Activated T-helper 2 cell treated with anti-CD3 and anti-CD28 coated beads, Interferon-gamma antibody, Interleukin-2, Interleukin-4, amounts not matched to agents 10 μg/mL and 5 μg/mL and 100 μg/mL, durations not matched to agents 14 hours and 24 hours and 36 hours (primary cell): Measurements from ENCODE around the gene ARMS2. TPM values are rescaled to one million over a fixed set of nuclear protein-coding genes. Genes with fewer than 3 reads are reported as not detected.

ENCODE experiments used
- DNase-seq: peaks from one replicate; pipeline ENCODE4 v3.0.0; 2021; ENCODE audit warnings: low spot score
- H3K27ac Mint-ChIP-seq: one replicate; pipeline ENCODE4 v1.8.0; 2021; ENCODE audit warnings: mixed read lengths
- H3K27me3 Mint-ChIP-seq: one replicate; pipeline ENCODE4 v1.8.0; 2021; ENCODE audit warnings: low read depth, mixed read lengths
- H3K36me3 Mint-ChIP-seq: one replicate; pipeline ENCODE4 v1.8.0; 2021; ENCODE audit warnings: low read depth, mixed read lengths
- H3K4me1 Mint-ChIP-seq: one replicate; pipeline ENCODE4 v1.8.0; 2021; ENCODE audit warnings: low read depth, mixed read lengths
- H3K4me3 Mint-ChIP-seq: one replicate; pipeline ENCODE4 v1.8.0; 2021; ENCODE audit warnings: low read depth, mild to moderate bottlenecking, moderate library complexity, mixed read lengths
- H3K9me3 Mint-ChIP-seq: one replicate; pipeline ENCODE4 v1.8.0; 2021; ENCODE audit warnings: mixed read lengths
- intact Hi-C: fragments of 100-400 bp; cut with micrococcal nuclease; formaldehyde crosslinking; loops from one replicate; pipeline ENCODE4 v1.15.1; 2023
- total RNA-seq: library from RNA; stranded (reverse); gene quantifications from 2 replicates; pipeline ENCODE4 v1.2.3, GENCODE V29; 2022

Gene ARMS2
- total RNA-seq, 1 donor from 2014 or later: not detected

DNA sequence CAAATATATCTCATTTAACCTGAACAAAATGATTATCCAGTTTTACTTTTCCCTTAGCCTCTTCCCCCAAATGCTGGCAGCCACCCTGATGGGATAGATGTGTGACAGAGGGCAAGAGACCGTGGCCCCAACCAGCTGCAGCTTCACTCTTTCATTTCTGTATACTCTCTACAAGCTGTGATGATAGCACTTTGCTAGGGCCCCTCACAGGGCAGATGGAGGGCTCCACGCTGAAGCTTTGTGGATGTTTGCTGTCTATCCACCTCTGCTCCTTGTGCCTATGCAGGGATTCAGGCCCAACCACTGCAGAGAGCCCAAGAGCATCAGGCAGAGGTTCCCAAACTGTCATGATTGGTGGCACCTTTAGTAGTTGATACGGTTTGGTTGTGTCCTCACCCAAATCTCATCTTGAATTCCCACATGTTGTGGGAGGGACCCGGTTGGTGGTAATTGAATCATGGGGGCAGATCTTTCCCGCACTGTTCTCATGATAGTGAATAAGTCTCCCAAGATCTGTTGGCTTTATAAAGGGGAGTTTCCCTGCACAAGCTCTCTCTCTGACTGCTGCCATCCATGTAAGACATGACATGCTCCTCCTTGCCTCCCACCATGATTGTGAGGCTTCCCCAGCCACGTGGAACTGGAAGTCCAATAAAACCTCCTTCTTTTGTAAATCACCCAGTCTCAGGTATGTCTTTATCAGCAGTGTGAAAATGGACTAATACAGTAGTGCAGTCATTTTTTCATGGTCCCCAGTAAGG, 27.0 kb downstream of the ARMS2 start:
- DNase-seq: no peak
- H3K27ac Mint-ChIP-seq: no peak overlapping the region
- no peaks in the 10 kb centered on the region for H3K9me3 Mint-ChIP-seq
- H3K27me3 Mint-ChIP-seq: peaks cover 14% of the 10 kb centered on the region
- H3K4me3 Mint-ChIP-seq: no peak overlapping the region
- intact Hi-C loops: no loop called here
- no peaks in the 10 kb centered on the region for H3K4me1 Mint-ChIP-seq
- no peaks in the 10 kb centered on the region for H3K36me3 Mint-ChIP-seq

DNA sequence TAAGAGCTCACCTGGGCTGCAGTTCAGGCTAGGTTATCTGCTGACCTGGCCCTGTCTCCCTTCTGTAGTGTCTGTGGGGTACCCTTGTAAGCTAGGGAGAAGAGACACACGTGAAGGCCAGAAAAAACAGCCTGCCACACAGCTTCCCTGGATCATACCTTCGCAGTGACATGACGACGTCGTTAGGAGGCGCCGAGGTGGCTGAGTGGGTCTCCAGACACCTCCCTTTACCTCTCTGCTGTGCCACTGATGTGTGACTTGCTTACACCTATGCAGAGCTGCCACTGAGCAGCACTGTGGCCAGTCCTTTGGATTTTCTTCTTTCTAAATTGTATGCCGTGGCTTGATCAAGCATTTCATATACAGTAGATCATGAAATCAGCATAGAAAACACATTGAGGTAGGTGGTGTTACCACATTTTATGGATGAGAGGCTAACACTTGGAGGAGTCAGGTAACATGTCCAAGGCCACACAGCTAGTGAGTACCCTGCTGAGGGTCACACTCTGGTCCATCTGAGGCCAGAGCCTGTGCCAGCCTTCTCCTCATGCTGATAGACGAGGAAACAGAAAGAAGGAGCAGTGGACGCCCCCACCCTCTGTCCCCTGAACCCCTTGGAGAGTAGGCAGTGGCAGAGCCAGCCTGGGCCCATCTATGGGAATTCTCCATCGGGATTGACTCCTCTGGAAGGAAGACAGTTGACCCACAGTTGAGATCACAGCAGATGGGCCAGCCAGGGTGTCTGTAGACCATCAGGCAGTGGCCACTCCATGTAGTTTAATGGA, 30.0 kb downstream of the ARMS2 start:
- Mint-ChIP-seq H3K9me3 (no peaks in the 10 kb centered on the region), H3K27me3 (peaks cover 15% of the 10 kb centered on the region), H3K4me1 (no peaks in the 10 kb centered on the region), H3K4me3 (no peak overlapping the region), H3K27ac (no peak overlapping the region), H3K36me3 (no peaks in the 10 kb centered on the region)
- intact Hi-C loops: no loop called here
- no peak for DNase-seq

DNA sequence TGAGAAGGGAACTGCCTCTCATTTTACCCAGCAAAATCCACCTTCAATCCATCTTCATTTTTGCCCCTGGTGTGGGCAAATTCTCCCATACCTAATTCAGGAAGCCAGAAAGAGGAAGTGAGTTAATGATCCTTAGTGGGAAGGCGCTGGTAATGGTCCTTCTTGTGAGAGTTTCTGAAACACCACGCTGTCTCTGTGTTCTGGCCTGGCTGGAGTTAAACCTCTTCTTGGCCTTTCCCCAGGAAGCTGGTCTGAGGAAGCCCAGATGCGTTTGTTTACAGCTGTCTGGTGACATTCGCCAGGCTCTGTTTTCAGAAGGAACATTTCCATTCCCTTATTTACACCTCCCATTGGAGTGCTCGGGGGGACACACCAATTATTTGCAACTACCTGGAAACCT, 31.2 kb downstream of the ARMS2 start:
- no peak overlapping the region for H3K27ac Mint-ChIP-seq
- H3K4me3 Mint-ChIP-seq: no peak overlapping the region
- H3K27me3 Mint-ChIP-seq: peaks cover 17% of the 10 kb centered on the region
- intact Hi-C loops: no loop called here
- no peaks in the 10 kb centered on the region for H3K4me1 Mint-ChIP-seq
- no peak for DNase-seq
- no peaks in the 10 kb centered on the region for H3K36me3 Mint-ChIP-seq
- H3K9me3 Mint-ChIP-seq: no peaks in the 10 kb centered on the region

DNA sequence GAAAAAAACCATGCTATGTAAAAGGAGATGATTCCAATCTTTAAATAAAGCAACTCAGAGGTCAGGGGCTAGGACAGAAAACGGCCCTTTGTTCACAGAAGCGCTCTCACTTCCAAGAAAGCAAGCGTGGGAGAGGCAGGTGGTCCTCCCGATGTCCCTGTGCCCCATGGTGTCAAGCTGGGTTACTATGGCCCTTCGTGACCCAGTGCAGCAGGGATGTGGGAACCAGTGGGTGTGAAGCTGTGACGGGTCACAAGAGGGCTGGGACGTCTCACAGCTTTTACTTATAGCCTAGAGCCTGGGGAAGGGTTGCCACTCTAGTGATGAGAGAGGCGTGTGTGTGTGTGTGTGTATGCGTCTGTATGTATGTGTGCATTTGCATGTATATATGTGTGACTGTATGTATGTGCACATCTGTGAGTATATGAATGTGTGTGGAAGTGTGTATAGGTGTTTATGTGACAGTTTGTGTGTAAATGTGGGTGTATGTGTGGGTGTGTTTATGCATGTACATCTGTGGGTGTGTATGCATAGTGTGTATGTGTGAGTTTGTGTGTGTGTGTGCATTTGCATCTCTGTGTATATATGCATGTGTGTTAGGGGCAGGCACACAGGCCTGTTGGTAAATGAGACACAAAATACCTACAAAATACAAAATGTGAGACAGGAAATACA, 32.1 kb downstream of the ARMS2 start:
- no peak for DNase-seq
- no peak overlapping the region for H3K4me3 Mint-ChIP-seq
- H3K4me1 Mint-ChIP-seq: peaks cover 3% of the 10 kb centered on the region
- H3K36me3 Mint-ChIP-seq: no peaks in the 10 kb centered on the region
- H3K27ac Mint-ChIP-seq: no peak overlapping the region
- no peaks in the 10 kb centered on the region for H3K9me3 Mint-ChIP-seq
- intact Hi-C loops: no loop called here
- peaks cover 13% of the 10 kb centered on the region for H3K27me3 Mint-ChIP-seq

DNA sequence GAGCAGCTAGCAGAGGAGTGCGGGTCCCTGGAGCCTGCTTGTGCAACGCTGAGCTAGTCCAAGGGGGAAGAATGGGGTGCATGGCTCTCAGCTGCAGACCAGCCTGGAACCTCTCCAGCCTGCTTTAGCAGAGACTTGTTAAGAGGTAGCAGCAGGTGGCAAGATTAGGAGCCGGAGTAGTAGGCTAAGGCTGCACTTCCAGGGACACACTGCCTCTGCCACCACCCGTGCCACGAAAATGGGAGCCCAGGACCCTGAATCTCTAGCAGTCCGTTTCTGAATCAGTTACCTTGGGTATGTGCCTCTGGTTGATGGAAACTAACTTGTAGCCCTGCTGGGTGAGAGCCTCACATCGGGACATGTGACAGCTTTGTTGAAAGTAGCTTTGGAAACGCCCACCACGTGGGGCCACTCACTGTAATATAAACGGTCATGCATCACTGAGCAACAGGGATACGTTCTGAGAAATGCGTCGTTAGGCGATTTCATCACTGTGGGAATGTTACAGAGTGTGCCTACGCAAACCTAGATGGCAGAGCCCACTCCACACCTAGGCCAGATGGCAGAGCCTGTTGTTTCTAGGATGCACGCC, 32.8 kb downstream of the ARMS2 start:
- no peak overlapping the region for H3K27ac Mint-ChIP-seq
- no peaks in the 10 kb centered on the region for H3K9me3 Mint-ChIP-seq
- no peaks in the 10 kb centered on the region for H3K36me3 Mint-ChIP-seq
- intact Hi-C loops: no loop called here
- H3K4me1 Mint-ChIP-seq: peaks cover 6% of the 10 kb centered on the region
- DNase-seq: no peak
- peaks cover 10% of the 10 kb centered on the region for H3K27me3 Mint-ChIP-seq
- H3K4me3 Mint-ChIP-seq: no peak overlapping the region

DNA sequence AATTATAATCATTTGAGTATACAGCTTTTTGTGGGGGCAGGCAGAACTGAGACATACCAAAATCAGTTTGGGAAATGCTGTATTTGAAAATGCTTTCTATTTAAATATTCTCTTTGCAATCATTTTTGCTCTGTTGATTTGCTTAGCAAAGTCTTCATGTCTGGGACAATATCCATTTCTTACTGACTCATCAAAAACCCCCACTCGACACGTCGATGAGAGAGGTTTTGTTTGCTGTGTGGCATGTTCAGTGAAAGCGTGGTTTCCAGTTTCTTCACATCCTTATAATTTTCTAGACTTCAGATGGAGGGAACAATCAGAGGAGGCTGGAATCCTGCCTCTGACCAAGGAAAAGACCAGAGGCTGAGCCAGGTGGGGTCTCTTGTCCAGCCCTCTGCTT, 35.8 kb downstream of the ARMS2 start:
- Mint-ChIP-seq H3K36me3 (no peaks in the 10 kb centered on the region), H3K27ac (no peak overlapping the region), H3K9me3 (no peaks in the 10 kb centered on the region), H3K4me3 (no peak overlapping the region), H3K4me1 (peaks cover 6% of the 10 kb centered on the region), H3K27me3 (peaks cover 12% of the 10 kb centered on the region)
- intact Hi-C loops: no loop called here
- DNase-seq: no peak

DNA sequence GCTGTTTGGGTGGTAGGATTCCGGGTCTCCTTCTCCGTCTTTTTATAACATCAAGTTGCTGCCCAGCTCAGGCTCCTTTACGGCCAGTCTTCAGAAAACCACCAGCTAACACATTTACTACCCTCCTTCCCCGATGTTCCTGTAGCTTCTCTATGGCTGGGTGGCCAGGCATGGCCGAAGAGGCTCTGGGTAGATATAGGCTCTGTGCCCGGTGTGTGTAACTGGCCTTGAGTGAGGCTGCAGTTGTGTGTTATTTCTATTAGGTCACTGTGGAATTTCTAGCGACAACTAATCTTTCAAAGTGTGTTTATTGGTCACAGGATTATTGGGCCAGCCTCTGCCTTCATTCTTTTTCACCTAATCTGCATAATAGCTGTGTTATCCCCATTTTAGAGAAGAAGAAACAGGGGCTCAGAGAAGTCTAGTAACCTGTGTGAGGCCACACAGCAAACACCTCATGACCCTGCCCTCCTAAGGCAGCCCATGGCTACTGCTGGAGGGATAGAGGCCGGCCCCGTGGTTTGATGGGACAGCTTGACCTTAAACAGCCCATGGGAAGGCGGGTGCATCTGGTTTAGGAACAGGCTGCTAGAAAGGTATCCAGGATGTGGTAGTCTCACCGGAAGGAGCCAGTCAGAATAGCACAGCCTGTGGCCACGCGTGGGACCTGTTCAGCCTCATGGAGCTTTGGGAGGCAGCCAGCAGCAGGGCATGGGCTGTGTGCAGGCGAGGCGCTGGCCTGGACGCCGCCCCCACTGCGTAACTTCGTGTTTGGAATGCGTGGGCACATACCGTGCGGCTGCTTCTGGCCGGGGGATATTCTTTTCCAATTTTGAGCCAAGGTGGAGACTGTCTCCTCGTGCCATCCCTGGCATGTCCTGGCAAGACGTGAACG, 36.6 kb downstream of the ARMS2 start:
- H3K36me3 Mint-ChIP-seq: no peaks in the 10 kb centered on the region
- H3K27me3 Mint-ChIP-seq: peaks cover 15% of the 10 kb centered on the region
- intact Hi-C loops: no loop called here
- no peak for DNase-seq
- no peak overlapping the region for H3K4me3 Mint-ChIP-seq
- no peak overlapping the region for H3K27ac Mint-ChIP-seq
- H3K4me1 Mint-ChIP-seq: peaks cover 9% of the 10 kb centered on the region
- H3K9me3 Mint-ChIP-seq: no peaks in the 10 kb centered on the region

DNA sequence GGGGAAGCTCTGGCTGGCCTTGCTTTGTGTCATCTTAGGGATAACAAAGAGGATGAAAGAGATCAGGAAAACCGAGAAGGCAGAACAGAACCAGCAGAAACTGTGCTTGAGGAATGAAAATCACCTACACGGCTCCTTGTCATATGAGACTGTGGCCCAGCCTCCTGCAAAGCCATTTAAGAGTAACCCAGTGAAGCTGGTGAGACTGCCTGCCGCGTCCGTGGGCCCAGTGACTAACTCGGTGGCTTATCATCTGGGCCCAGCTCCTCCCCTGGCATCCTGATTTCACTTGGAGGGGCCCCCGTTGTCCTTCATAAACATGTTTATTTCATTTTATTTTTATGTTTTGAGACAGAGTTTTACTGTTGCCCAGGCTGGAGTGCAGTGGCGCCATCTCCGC, 37.6 kb downstream of the ARMS2 start:
- intact Hi-C loops: no loop called here
- Mint-ChIP-seq H3K27ac (no peak overlapping the region), H3K9me3 (no peaks in the 10 kb centered on the region), H3K27me3 (peaks cover 22% of the 10 kb centered on the region), H3K4me1 (peaks cover 11% of the 10 kb centered on the region), H3K36me3 (no peaks in the 10 kb centered on the region), H3K4me3 (no peak overlapping the region)
- DNase-seq: no peak

DNA sequence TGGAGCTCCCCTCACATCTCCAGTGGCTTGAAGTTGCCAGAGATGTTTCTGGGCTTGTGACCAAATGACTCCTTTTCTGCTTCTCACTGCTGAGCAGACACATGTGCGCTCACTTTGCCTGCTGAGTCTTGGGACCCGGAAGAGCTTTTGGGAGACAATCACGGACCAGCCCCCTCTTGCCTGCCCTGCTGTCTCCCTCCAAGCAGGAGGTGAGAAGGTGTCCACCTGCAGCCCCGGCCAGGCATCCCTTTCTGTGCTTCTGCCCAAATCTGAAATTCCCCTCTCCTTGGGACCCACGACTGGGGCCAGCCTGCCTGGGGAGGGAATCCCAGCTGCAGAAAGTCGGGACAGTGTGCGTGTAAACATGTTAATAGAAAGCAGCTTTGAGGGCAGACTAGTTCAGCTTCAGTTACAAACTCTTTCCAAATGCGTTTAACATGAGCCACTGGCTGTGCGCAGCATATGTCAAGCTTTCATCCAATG, 38.6 kb downstream of the ARMS2 start:
- intact Hi-C loops: no loop called here
- H3K27ac Mint-ChIP-seq: no peak overlapping the region
- H3K4me3 Mint-ChIP-seq: no peak overlapping the region
- H3K4me1 Mint-ChIP-seq: peaks cover 11% of the 10 kb centered on the region
- peaks cover 22% of the 10 kb centered on the region for H3K27me3 Mint-ChIP-seq
- no peaks in the 10 kb centered on the region for H3K9me3 Mint-ChIP-seq
- no peaks in the 10 kb centered on the region for H3K36me3 Mint-ChIP-seq
- no peak for DNase-seq

DNA sequence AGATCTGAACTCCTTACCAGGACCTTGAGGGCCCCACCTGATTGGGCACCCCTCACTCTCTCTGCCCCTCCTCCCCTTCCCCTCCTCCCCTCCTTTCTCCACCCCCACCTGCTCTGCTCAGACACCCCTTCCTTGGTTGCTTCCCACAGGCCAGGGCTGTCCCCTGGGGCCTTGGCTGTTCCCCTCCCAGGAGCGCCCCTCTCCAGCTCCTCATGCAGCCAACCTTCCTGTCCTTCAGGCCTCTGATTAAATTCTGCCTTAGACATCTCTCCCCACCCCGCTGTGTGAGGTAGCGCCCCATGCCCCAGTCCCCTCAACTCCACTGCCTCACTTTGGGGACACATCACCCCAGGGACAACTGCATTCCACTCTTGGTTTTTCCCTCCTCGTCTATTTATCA, 39.3 kb downstream of the ARMS2 start:
- H3K27ac Mint-ChIP-seq: no peak overlapping the region
- intact Hi-C loops: no loop called here
- peaks cover 23% of the 10 kb centered on the region for H3K27me3 Mint-ChIP-seq
- no peak overlapping the region for H3K4me3 Mint-ChIP-seq
- H3K36me3 Mint-ChIP-seq: no peaks in the 10 kb centered on the region
- DNase-seq: no peak
- H3K4me1 Mint-ChIP-seq: peaks cover 11% of the 10 kb centered on the region
- no peaks in the 10 kb centered on the region for H3K9me3 Mint-ChIP-seq

DNA sequence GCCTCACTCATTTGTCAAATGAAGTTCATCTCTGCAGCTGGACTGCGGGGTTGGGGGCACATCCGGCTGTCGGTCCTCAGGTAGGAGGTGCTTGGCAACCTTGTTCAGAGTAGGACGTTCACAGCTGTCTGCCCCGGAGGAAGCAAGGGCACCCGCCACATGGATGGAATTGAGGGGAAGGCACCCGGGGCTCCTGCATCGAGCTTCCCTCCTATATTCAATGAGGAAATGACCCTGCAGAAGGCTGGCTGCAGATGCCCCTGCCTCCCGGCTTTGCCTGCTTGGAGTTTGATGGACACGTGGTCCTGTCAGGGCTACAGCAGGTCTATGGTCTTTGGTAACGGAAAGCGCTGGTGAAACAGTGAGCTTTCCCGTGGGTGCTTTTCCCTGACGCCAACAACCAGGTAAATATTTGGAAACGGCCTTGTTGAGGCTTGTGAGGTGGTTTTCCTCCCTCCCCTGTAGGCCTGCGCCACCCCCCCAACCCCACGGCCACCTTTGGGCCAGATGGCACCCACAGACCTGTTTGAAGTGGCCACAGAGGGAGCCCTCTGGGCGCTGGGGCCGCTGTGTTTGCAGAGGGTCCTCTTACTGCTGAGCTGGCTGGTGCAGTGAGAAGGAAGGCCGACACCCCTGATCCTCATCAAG, 39.8 kb downstream of the ARMS2 start:
- H3K27me3 Mint-ChIP-seq: peaks cover 23% of the 10 kb centered on the region
- no peak overlapping the region for H3K27ac Mint-ChIP-seq
- no peak overlapping the region for H3K4me3 Mint-ChIP-seq
- H3K36me3 Mint-ChIP-seq: no peaks in the 10 kb centered on the region
- H3K9me3 Mint-ChIP-seq: no peaks in the 10 kb centered on the region
- intact Hi-C loops: no loop called here
- DNase-seq: no peak
- H3K4me1 Mint-ChIP-seq: peaks cover 11% of the 10 kb centered on the region

DNA sequence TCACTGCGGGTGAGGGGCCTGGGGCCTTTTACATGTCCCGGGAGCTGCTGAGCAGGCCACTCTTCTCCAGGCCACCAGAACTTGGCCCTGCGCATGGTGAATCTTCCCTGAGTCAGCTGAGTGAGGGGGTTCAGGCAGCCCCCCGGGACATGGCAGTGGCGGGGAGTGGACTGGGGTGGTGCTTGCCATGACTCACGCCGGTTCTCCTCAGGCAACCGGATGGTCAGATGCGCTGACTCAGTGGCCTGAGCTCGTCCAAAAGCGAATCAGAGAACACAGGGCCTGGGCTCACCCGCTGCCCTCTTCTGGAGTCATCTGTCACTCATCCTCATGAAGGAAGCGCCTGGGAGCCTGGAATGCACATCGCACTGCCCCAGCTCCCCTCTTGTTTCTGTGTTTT, 40.4 kb downstream of the ARMS2 start:
- no peak overlapping the region for H3K4me3 Mint-ChIP-seq
- H3K27me3 Mint-ChIP-seq: peaks cover 23% of the 10 kb centered on the region
- no peaks in the 10 kb centered on the region for H3K36me3 Mint-ChIP-seq
- H3K9me3 Mint-ChIP-seq: no peaks in the 10 kb centered on the region
- intact Hi-C loops: no loop called here
- H3K4me1 Mint-ChIP-seq: peaks cover 11% of the 10 kb centered on the region
- DNase-seq: no peak
- no peak overlapping the region for H3K27ac Mint-ChIP-seq
